CD8-positive, alpha-beta memory T cell (primary cell): ENCODE measurements around the gene CD300LB. TPM values are rescaled to one million over a fixed set of nuclear protein-coding genes. Genes with fewer than 3 reads are reported as not detected.

Experiments used
- CTCF ChIA-PET: fragments of 350-600 bp; sonication (Branson Sonifier 250); formaldehyde crosslinking; loops from one replicate; lab custom pipeline; 2021; ENCODE audit warnings: antibody characterized with exemption; lab: Charles Lee
- POLR2A ChIA-PET: fragments of 350-600 bp; sonication (Branson Sonifier 250); formaldehyde crosslinking; loops from one replicate; lab custom pipeline; 2021; ENCODE audit warnings: antibody characterized with exemption; lab: Charles Lee
- DNase-seq, 5 donors: peaks; one replicate each; pipeline versions ENCODE4 v3.0.0 to v3.0.0-alpha.2; 2020 to 2022; ENCODE audit warnings: mixed read lengths in 1 of 5
- H3K27ac ChIP-seq: one replicate; pipeline ENCODE4 v1.7.0; 2013; ENCODE audit warnings: low read depth, mild to moderate bottlenecking, low read length, moderate library complexity
- H3K27me3 ChIP-seq: 2 replicates; pipeline ENCODE4 v1.7.0; 2013; ENCODE audit warnings: low read length, mild to moderate bottlenecking; ENCODE audit not compliant: insufficient read depth, poor library complexity, severe bottlenecking
- H3K36me3 ChIP-seq: 2 replicates; pipeline ENCODE4 v1.7.0; 2013; ENCODE audit warnings: mild to moderate bottlenecking, low read length, moderate library complexity; ENCODE audit not compliant: insufficient read depth
- H3K4me1 ChIP-seq: 2 replicates; pipeline ENCODE4 v1.7.0; 2013; ENCODE audit warnings: mild to moderate bottlenecking, low read length, moderate library complexity; ENCODE audit not compliant: insufficient read depth
- H3K4me3 ChIP-seq: 2 replicates; pipeline ENCODE4 v1.7.0; 2013; ENCODE audit warnings: mild to moderate bottlenecking, low read length
- H3K9me3 ChIP-seq: 2 replicates; pipeline ENCODE4 v1.7.0; 2013; ENCODE audit warnings: mild to moderate bottlenecking, low read length
- H3K27ac Mint-ChIP-seq, 8 donors: one replicate each; pipeline ENCODE4 v1.8.0; 2020 to 2021; ENCODE audit warnings: mixed read lengths in 8 of 8, mild to moderate bottlenecking in 6 of 8, inconsistent platforms in 3 of 8, moderate library complexity in 3 of 8
- H3K27me3 Mint-ChIP-seq, 2 donors: one replicate each; pipeline ENCODE4 v1.8.0; 2020 to 2021; ENCODE audit warnings: mixed read lengths in 2 of 2, mild to moderate bottlenecking in 1 of 2, moderate library complexity in 1 of 2
- H3K36me3 Mint-ChIP-seq, 3 donors: one replicate each; pipeline ENCODE4 v1.8.0; 2020 to 2021; ENCODE audit warnings: mixed read lengths in 3 of 3, inconsistent platforms in 1 of 3, mild to moderate bottlenecking in 1 of 3
- H3K4me1 Mint-ChIP-seq, 3 donors: one replicate each; pipeline ENCODE4 v1.8.0; 2020 to 2021; ENCODE audit warnings: mixed read lengths in 3 of 3, inconsistent platforms in 1 of 3, mild to moderate bottlenecking in 1 of 3
- H3K4me3 Mint-ChIP-seq, 7 donors: one replicate each; pipeline ENCODE4 v1.8.0; 2020 to 2021; ENCODE audit warnings: mixed read lengths in 7 of 7, mild to moderate bottlenecking in 6 of 7, moderate library complexity in 4 of 7, inconsistent platforms in 2 of 7
- H3K9me3 Mint-ChIP-seq, 5 donors: one replicate each; pipeline ENCODE4 v1.8.0; 2020 to 2022; ENCODE audit warnings: mixed read lengths in 5 of 5, mild to moderate bottlenecking in 3 of 5, moderate library complexity in 2 of 5, inconsistent platforms in 1 of 5
- polyA plus RNA-seq: library from polyadenylated mRNA; unstranded; fragments of 300-500 nt; fragmentation: Illumina TruSeq; gene quantifications from one replicate; pipeline ENCODE4 v1.2.3, GENCODE V29; 2021
- total RNA-seq, 2 experiments: library from RNA; stranded (reverse); gene quantifications; one replicate each; pipeline ENCODE4 v1.2.3, GENCODE V29; 2021

Gene CD300LB
- total and polyA plus RNA-seq, 3 experiments from 2014 or later: 0.11 TPM; not detected in 2

GRCh38 chr17:74528491-74529199 lies 2.6 kb downstream of the CD300LB start:
- H3K4me1 ChIP-seq: no peaks in the 10 kb centered on the region
- H3K4me3 ChIP-seq: no peak overlapping the region
- H3K36me3 ChIP-seq: no peaks in the 10 kb centered on the region
- H3K36me3 Mint-ChIP-seq: no peaks in the 10 kb centered on the region
- H3K4me1 Mint-ChIP-seq: peaks cover 3 to 5% (median 3%) of the 10 kb centered on the region in 3 donors
- H3K27ac Mint-ChIP-seq: no peak overlapping the region
- POLR2A ChIA-PET: no interaction called here
- DNase-seq: no peak
- CTCF ChIA-PET: interaction anchor here (0.8 to 1.1 kb wide), 2 partner anchors 149 to 172 kb away, joined by 3 read pairs; no protein-coding TSS in a partner anchor
- H3K9me3 ChIP-seq: no peaks in the 10 kb centered on the region
- peaks cover 28 to 81% of the 10 kb centered on the region in 2 donors for H3K27me3 Mint-ChIP-seq
- H3K27me3 ChIP-seq: peaks cover 11% of the 10 kb centered on the region
- no peak overlapping the region for H3K27ac ChIP-seq
- peaks cover 0 to 2% (median 0%) of the 10 kb centered on the region in 5 donors for H3K9me3 Mint-ChIP-seq
- H3K4me3 Mint-ChIP-seq: no peak overlapping the region

DNA sequence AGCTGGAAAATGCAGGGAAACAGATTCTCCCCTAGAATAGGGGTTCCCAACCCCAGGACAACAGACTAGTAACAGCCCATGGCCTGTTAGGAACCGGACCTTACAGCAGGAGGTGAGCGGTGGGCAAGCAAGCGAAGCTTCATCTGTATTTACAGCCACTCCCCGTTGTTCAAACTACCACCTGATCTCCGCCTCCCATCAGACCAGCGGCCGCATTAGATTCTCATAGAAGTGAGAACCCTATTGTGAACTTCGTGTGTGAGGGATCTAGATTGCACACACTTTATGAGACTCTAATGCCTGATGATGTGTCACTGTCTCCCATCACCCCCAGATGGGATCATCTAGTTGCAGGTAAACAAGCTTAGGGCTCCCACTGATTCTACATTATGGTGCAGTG lies 3.5 kb downstream of the CD300LB start:
- Mint-ChIP-seq H3K4me1 (peaks cover 0 to under 1% (median 0%) of the 10 kb centered on the region in 3 donors), H3K4me3 (no peak overlapping the region), H3K36me3 (no peaks in the 10 kb centered on the region), H3K27ac (no peak overlapping the region), H3K27me3 (peaks cover 26 to 82% of the 10 kb centered on the region in 2 donors), H3K9me3 (peaks cover 0 to 5% (median 5%) of the 10 kb centered on the region in 5 donors)
- Histone ChIP-seq H3K27me3 (peaks cover 14% of the 10 kb centered on the region), H3K4me3 (no peak overlapping the region), H3K4me1 (no peaks in the 10 kb centered on the region), H3K36me3 (no peaks in the 10 kb centered on the region), H3K27ac (no peak overlapping the region), H3K9me3 (no peaks in the 10 kb centered on the region)
- ChIA-PET POLR2A (no interaction called here), CTCF (interaction anchor here (1.1 kb wide), 1 partner anchor 148 kb away, joined by 3 read pairs; no protein-coding TSS in a partner anchor)
- DNase-seq: no peak

DNA sequence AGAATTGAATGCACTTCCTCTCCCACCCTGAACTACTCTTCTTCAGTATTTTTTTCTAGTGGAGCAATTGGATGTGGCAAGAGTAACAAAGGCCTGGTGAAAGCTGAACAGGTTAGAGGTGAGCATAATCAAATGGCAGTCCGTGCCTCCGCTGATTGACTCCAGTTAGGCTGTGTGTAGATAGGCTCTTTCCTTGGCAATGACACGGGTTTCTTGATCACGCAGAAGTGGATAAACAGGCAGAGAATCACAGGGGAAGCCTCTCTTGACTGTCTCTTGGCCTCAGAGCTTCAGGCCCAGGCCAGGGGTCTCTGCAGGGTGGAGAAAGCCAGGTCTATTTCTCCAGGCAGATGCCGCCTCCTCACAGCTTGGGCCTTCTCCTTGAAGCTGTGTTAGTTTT lies 4.2 kb downstream of the CD300LB start:
- H3K9me3 Mint-ChIP-seq: peaks cover 0 to 5% (median 5%) of the 10 kb centered on the region in 5 donors
- no peak overlapping the region for H3K4me3 Mint-ChIP-seq
- H3K36me3 Mint-ChIP-seq: no peaks in the 10 kb centered on the region
- Histone ChIP-seq H3K9me3 (no peaks in the 10 kb centered on the region), H3K4me1 (no peaks in the 10 kb centered on the region), H3K27me3 (peaks cover 14% of the 10 kb centered on the region), H3K4me3 (no peak overlapping the region), H3K36me3 (no peaks in the 10 kb centered on the region), H3K27ac (no peak overlapping the region)
- ChIA-PET CTCF (no interaction called here), POLR2A (no interaction called here)
- peaks cover 26 to 82% of the 10 kb centered on the region in 2 donors for H3K27me3 Mint-ChIP-seq
- H3K27ac Mint-ChIP-seq: no peak overlapping the region
- no peaks in the 10 kb centered on the region for H3K4me1 Mint-ChIP-seq
- no peak for DNase-seq

DNA sequence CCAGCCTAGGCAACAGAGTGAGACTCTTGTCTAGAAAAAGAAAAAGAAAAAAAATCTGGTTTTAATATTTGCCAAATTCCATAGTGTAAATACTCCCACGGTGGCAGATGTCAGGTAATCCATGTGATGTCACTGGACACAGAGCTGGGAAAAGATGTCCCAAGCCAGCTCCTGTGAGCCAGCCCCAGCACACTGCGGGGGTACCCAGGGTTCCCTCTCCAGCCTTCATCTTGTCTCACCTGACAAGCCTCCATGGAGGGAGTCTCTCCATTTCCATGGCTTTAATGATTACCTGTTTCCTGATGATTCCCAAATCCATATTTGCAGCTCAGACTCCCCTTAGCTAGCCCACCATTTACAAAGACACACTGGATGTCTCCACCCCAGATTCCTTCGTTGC lies 4.6 kb downstream of the CD300LB start:
- Histone ChIP-seq H3K4me3 (no peak overlapping the region), H3K4me1 (no peaks in the 10 kb centered on the region), H3K27me3 (peaks cover 14% of the 10 kb centered on the region), H3K36me3 (no peaks in the 10 kb centered on the region), H3K9me3 (no peaks in the 10 kb centered on the region), H3K27ac (no peak overlapping the region)
- ChIA-PET POLR2A (no interaction called here), CTCF (no interaction called here)
- Mint-ChIP-seq H3K27me3 (peaks cover 23 to 81% of the 10 kb centered on the region in 2 donors), H3K4me1 (peaks cover 0 to 2% (median 0%) of the 10 kb centered on the region in 3 donors), H3K9me3 (peaks cover 0 to 5% (median 5%) of the 10 kb centered on the region in 5 donors), H3K36me3 (no peaks in the 10 kb centered on the region), H3K4me3 (no peak overlapping the region), H3K27ac (no peak overlapping the region)
- DNase-seq: no peak

DNA sequence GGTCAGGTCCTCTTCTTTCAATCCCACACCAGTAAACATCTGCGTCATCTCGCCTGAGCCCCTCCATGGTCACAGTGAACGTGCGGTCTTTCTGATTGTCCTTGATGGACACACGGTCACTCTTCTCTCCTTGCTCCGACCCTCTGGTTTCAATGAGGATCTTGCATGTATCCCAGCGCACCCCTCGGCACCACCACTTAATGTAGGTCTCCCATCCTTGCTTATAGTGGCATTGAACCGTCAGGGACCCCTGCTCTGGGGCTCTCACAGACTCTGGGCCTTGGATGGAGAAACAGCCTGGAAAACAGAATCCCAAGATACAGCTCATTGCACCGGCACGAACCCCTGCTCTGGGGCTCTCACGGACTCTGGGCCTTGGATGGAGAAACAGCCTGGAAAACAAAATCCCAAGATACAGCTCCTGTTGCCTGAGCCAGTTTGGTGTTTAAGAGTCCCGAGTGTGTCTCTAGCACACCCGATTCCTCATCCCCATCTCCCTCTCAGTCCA lies 5.4 kb downstream of the CD300LB start:
- Histone ChIP-seq H3K27me3 (peaks cover 14% of the 10 kb centered on the region), H3K4me1 (no peaks in the 10 kb centered on the region), H3K4me3 (no peak overlapping the region), H3K27ac (no peak overlapping the region), H3K36me3 (no peaks in the 10 kb centered on the region), H3K9me3 (no peaks in the 10 kb centered on the region)
- DNase-seq: no peak
- CTCF ChIA-PET: no interaction called here
- Mint-ChIP-seq H3K27me3 (peaks cover 21 to 81% of the 10 kb centered on the region in 2 donors), H3K36me3 (no peaks in the 10 kb centered on the region), H3K27ac (peak overlapping the region in 1 of 8 donors; percentile 92), H3K4me1 (peaks cover 0 to 7% (median 5%) of the 10 kb centered on the region in 3 donors), H3K9me3 (peaks cover 0 to 5% (median 5%) of the 10 kb centered on the region in 5 donors), H3K4me3 (no peak overlapping the region)
- POLR2A ChIA-PET: no interaction called here

GRCh38 chr17:74525465-74525725 lies 5.9 kb downstream of the CD300LB start:
- Mint-ChIP-seq H3K4me1 (peaks cover 0 to 7% (median 5%) of the 10 kb centered on the region in 3 donors), H3K9me3 (peaks cover 0 to 5% (median 5%) of the 10 kb centered on the region in 5 donors), H3K27me3 (peaks cover 21 to 79% of the 10 kb centered on the region in 2 donors), H3K4me3 (no peak overlapping the region), H3K27ac (no peak overlapping the region), H3K36me3 (no peaks in the 10 kb centered on the region)
- H3K27ac ChIP-seq: no peak overlapping the region
- no peak overlapping the region for H3K4me3 ChIP-seq
- H3K27me3 ChIP-seq: peaks cover 14% of the 10 kb centered on the region
- H3K9me3 ChIP-seq: no peaks in the 10 kb centered on the region
- no peak for DNase-seq
- H3K36me3 ChIP-seq: no peaks in the 10 kb centered on the region
- ChIA-PET POLR2A (no interaction called here), CTCF (no interaction called here)
- no peaks in the 10 kb centered on the region for H3K4me1 ChIP-seq

DNA sequence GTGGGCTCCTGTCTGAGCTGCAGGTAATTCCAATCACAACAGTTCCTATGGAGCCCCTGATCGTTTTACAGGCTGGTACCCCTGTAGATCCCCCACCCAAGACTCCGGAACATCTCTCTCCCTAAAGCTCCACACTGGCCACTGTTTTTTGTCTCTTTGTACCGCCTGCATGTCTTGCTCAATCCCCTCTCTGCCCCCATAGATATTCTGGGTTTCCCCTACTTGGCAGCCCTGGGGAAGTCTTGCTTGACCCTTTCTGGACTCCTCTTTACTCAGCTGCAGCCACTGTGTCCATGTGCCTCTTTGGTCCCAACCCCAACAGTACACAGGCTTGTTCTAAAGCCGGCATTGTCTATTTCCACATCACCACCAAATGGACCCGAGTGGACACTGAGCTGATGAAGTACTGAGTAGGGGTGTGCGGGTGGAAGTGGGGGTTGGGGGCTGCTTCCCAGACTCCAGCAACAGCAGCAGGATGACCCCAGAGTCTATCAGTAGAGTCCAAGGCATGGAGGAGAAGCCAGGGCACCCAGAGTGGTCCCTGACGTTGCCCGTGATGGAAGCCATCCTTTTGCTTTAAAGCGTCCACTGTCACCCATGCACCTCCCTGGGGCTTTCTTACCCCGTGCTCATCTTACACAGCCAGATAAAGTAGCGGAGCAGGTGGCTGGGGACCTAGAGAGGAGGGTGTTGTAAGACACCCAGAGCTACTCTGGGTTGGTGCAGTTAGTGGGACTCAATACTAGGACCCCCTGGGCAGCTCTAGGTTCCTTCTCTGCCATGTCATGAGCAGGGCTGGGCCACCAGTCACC lies 6.4 kb downstream of the CD300LB start:
- Histone ChIP-seq H3K27me3 (peaks cover 14% of the 10 kb centered on the region), H3K4me3 (no peak overlapping the region), H3K36me3 (no peaks in the 10 kb centered on the region), H3K9me3 (no peaks in the 10 kb centered on the region), H3K27ac (no peak overlapping the region), H3K4me1 (no peaks in the 10 kb centered on the region)
- POLR2A ChIA-PET: no interaction called here
- H3K36me3 Mint-ChIP-seq: no peaks in the 10 kb centered on the region
- peaks cover 0 to 5% (median 5%) of the 10 kb centered on the region in 5 donors for H3K9me3 Mint-ChIP-seq
- no peak for DNase-seq
- peaks cover 0 to 7% (median 7%) of the 10 kb centered on the region in 3 donors for H3K4me1 Mint-ChIP-seq
- no peak overlapping the region for H3K4me3 Mint-ChIP-seq
- no peak overlapping the region for H3K27ac Mint-ChIP-seq
- peaks cover 21 to 77% of the 10 kb centered on the region in 2 donors for H3K27me3 Mint-ChIP-seq
- CTCF ChIA-PET: no interaction called here

DNA sequence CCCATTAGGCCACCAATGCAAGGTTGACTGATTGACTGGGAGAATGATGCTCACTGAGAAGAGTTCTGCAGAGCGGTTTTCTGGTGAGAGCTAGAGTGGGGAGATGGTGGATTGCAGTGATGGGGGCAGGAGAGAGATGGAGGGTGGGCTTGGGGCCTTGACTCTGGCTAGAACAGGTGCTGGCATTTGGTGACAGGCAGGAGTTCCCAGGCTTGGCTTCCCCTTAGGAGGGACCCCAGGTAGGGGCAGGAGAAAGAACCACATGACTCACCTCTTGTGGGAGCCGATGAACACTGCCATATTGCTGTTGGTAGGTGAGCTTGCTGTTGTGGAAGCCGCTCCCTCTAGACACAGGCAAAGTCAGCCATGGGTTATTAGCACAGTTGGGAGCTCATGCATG lies 8.0 kb downstream of the CD300LB start:
- CTCF ChIA-PET: no interaction called here
- H3K4me3 ChIP-seq: no peak overlapping the region
- peaks cover 0 to 10% (median 5%) of the 10 kb centered on the region in 5 donors for H3K9me3 Mint-ChIP-seq

More for the DNA sequence above, 8.0 kb downstream of the CD300LB start:
- no peak for DNase-seq
- H3K4me1 ChIP-seq: no peaks in the 10 kb centered on the region
- H3K4me1 Mint-ChIP-seq: peaks cover 0 to 7% (median 7%) of the 10 kb centered on the region in 3 donors
- no peak overlapping the region for H3K27ac Mint-ChIP-seq
- peaks cover 22 to 75% of the 10 kb centered on the region in 2 donors for H3K27me3 Mint-ChIP-seq
- no peak overlapping the region for H3K4me3 Mint-ChIP-seq
- POLR2A ChIA-PET: no interaction called here
- peaks cover 14% of the 10 kb centered on the region for H3K27me3 ChIP-seq
- H3K36me3 Mint-ChIP-seq: peaks cover 0 to 5% (median 1%) of the 10 kb centered on the region in 3 donors
- no peaks in the 10 kb centered on the region for H3K36me3 ChIP-seq
- no peak overlapping the region for H3K27ac ChIP-seq
- no peaks in the 10 kb centered on the region for H3K9me3 ChIP-seq
